GM21737 (cell line): ENCODE data around the gene FGGY.
"Not testable (repeated sequence)": the region's sequence is repeated elsewhere in the genome, so short reads cannot be mapped to it uniquely, and the experiment has no call there.

ENCODE experiments used
- ATAC-seq: cut with Tn5 transposase; IDR thresholded peaks from one replicate; pipeline ENCODE4 v1.9.1; 2021; ENCODE audit warnings: mild to moderate bottlenecking, moderate library complexity; ENCODE audit not compliant: unreplicated experiment

Gene FGGY

GRCh38 chr1:59285691-59286090, 11.2 kb upstream of the FGGY start:
- ATAC-seq: no peak

GRCh38 chr1:59288046-59288445, 8.8 kb upstream of the FGGY start:
- ATAC-seq: no peak

GRCh38 chr1:59289570-59289969, 7.3 kb upstream of the FGGY start:
- ATAC-seq: no peak

- ATAC-seq: peak; percentile 41
Measured at GRCh38 chr1:59290193-59290949, 6.5 kb upstream of the FGGY start.

- no peak for ATAC-seq
Measured at GRCh38 chr1:59291561-59291960, 5.3 kb upstream of the FGGY start.

- no peak for ATAC-seq
Measured at GRCh38 chr1:59292562-59292961, 4.3 kb upstream of the FGGY start.

- ATAC-seq: no peak
Measured at GRCh38 chr1:59293206-59293605, 3.7 kb upstream of the FGGY start.

GRCh38 chr1:59293849-59294248, 3.0 kb upstream of the FGGY start:
- ATAC-seq: no peak

GRCh38 chr1:59294423-59294822, 2.5 kb upstream of the FGGY start:
- ATAC-seq: no peak

GRCh38 chr1:59295618-59296017, 1.3 kb upstream of the FGGY start:
- no peak for ATAC-seq

- no peak for ATAC-seq
Measured at GRCh38 chr1:59298026-59298583, 1.2 kb downstream of the FGGY start.

- ATAC-seq: no peak
Measured at GRCh38 chr1:59298710-59299346, 1.9 kb downstream of the FGGY start.

GRCh38 chr1:59299670-59300069, 2.8 kb downstream of the FGGY start:
- not testable (repeated sequence) for ATAC-seq

GRCh38 chr1:59302297-59302696, 5.4 kb downstream of the FGGY start:
- no peak for ATAC-seq

GRCh38 chr1:59302871-59303270, 6.0 kb downstream of the FGGY start:
- ATAC-seq: no peak

GRCh38 chr1:59305188-59305587, 8.3 kb downstream of the FGGY start:
- no peak for ATAC-seq

GRCh38 chr1:59307591-59307990, 10.7 kb downstream of the FGGY start:
- ATAC-seq: no peak

- ATAC-seq: no peak
Measured at GRCh38 chr1:59308839-59309238, 11.9 kb downstream of the FGGY start.

GRCh38 chr1:59309392-59309791, 12.5 kb downstream of the FGGY start:
- ATAC-seq: no peak

GRCh38 chr1:59309795-59310548, 13.1 kb downstream of the FGGY start:
- no peak for ATAC-seq

- ATAC-seq: no peak
Measured at GRCh38 chr1:59310549-59311250, 13.8 kb downstream of the FGGY start.
